ENCODE results near the gene FADS1.

The FADS1 gene

GRCh38 chr11:61757213-61757862, 59.5 kb downstream of the FADS1 start:
- DNase-seq (ENCODE audit: low read depth), result no peak

GRCh38 chr11:61756452-61757212, 60.2 kb downstream of the FADS1 start:
- DNase-seq (ENCODE audit: low read depth), result no peak
- no peak overlapping the region for H3K4me3 ChIP-seq (ENCODE audit: low read depth, low read length)
- TF ChIP-seq CTCF (IDR thresholded peaks at IDR 0.05; ENCODE audit: low read depth, low read length, missing control alignments), result no peak

More at GRCh38 chr11:61757213-61757862, 59.5 kb downstream of the FADS1 start:
- no peak for TF ChIP-seq CTCF (IDR thresholded peaks at IDR 0.05; ENCODE audit: low read depth, low read length, missing control alignments)
- H3K4me3 ChIP-seq (ENCODE audit: low read depth, low read length), result no peak overlapping the region

- no peak overlapping the region for H3K4me3 ChIP-seq (ENCODE audit: low read depth, low read length)
- TF ChIP-seq CTCF (IDR thresholded peaks at IDR 0.05; ENCODE audit: low read depth, low read length, missing control alignments), result no peak
- DNase-seq (ENCODE audit: low read depth), result no peak
Measured at GRCh38 chr11:61756147-61756451, 60.7 kb downstream of the FADS1 start.

- no peak overlapping the region for H3K4me3 ChIP-seq (ENCODE audit: low read depth, low read length)
- no peak for TF ChIP-seq CTCF (IDR thresholded peaks at IDR 0.05; ENCODE audit: low read depth, low read length, missing control alignments)
- DNase-seq (ENCODE audit: low read depth), result no peak
Measured at GRCh38 chr11:61754534-61755482, 62.0 kb downstream of the FADS1 start.

- no peak overlapping the region for H3K4me3 ChIP-seq (ENCODE audit: low read depth, low read length)
- TF ChIP-seq CTCF (IDR thresholded peaks at IDR 0.05; ENCODE audit: low read depth, low read length, missing control alignments), result no peak
- no peak for DNase-seq (ENCODE audit: low read depth)
Measured at GRCh38 chr11:61753672-61754071, 63.1 kb downstream of the FADS1 start.

- H3K4me3 ChIP-seq (ENCODE audit: low read depth, low read length), result no peak overlapping the region
- DNase-seq (ENCODE audit: low read depth), result no peak
- TF ChIP-seq CTCF (IDR thresholded peaks at IDR 0.05; ENCODE audit: low read depth, low read length, missing control alignments), result no peak
Measured at GRCh38 chr11:61752925-61753521, 63.8 kb downstream of the FADS1 start.

Data from GM12864 (cell line).